Hepatocyte (in vitro differentiated cells): ENCODE results near the gene NAB2. TPM values are rescaled to one million over a fixed set of nuclear protein-coding genes. Genes with fewer than 3 reads are reported as not detected.

Source experiments
- DNase-seq: peaks from one replicate; pipeline ENCODE4 v3.0.0-alpha.2; 2016; ENCODE audit warnings: low spot score
- H2AFZ ChIP-seq: fragments of 200-600 bp; sonication (generic); 2 replicates; pipeline ENCODE4 v1.6.0; 2016; ENCODE audit warnings: antibody characterized with exemption, mild to moderate bottlenecking
- H3K27ac ChIP-seq: fragments of 200-600 bp; sonication (generic); 2 replicates; pipeline ENCODE4 v1.5.1; 2016; ENCODE audit warnings: mild to moderate bottlenecking
- H3K27me3 ChIP-seq: fragments of 200-600 bp; sonication (generic); 2 replicates; pipeline ENCODE4 v1.6.1; 2016
- H3K36me3 ChIP-seq: fragments of 200-600 bp; sonication (generic); replicated peaks from 2 replicates; pipeline ENCODE4 v1.5.1; 2016; ENCODE audit warnings: low read depth; ENCODE audit not compliant: insufficient read depth
- H3K4me1 ChIP-seq: fragments of 200-600 bp; sonication (generic); 2 replicates; pipeline ENCODE4 v1.5.1; 2016; ENCODE audit warnings: mild to moderate bottlenecking, moderate library complexity; ENCODE audit not compliant: insufficient read depth
- H3K4me2 ChIP-seq: fragments of 200-600 bp; sonication (generic); 2 replicates; pipeline ENCODE4 v1.6.0; 2016
- H3K4me3 ChIP-seq: fragments of 200-600 bp; sonication (generic); 2 replicates; pipeline ENCODE4 v1.5.1; 2016; ENCODE audit warnings: mild to moderate bottlenecking
- H3K79me2 ChIP-seq: fragments of 200-600 bp; sonication (generic); 2 replicates; pipeline ENCODE4 v1.6.0; 2017; ENCODE audit warnings: mild to moderate bottlenecking
- H3K9me2 ChIP-seq: fragments of 200-600 bp; sonication (generic); replicated peaks from 2 replicates; pipeline ENCODE4 v1.6.0; 2017; ENCODE audit warnings: mild to moderate bottlenecking; ENCODE audit not compliant: insufficient read depth
- H3K9me3 ChIP-seq: fragments of 200-600 bp; sonication (generic); 2 replicates; pipeline ENCODE4 v1.5.1; 2016; ENCODE audit warnings: low read depth, mild to moderate bottlenecking
- H4K20me1 ChIP-seq: fragments of 200-600 bp; sonication (generic); 2 replicates; pipeline ENCODE4 v1.6.0; 2016; ENCODE audit warnings: mild to moderate bottlenecking; ENCODE audit not compliant: insufficient read depth, poor library complexity, severe bottlenecking
- EZH2 ChIP-seq: fragments of 200-600 bp; sonication (generic); IDR thresholded peaks from 2 replicates; pipeline ENCODE4 v1.6.1; 2016; ENCODE audit warnings: antibody characterized with exemption, mild to moderate bottlenecking, borderline replicate concordance
- EZH2phosphoT487 ChIP-seq: fragments of 200-600 bp; sonication (generic); IDR thresholded peaks from one replicate; pipeline ENCODE4 v1.6.1; 2018; ENCODE audit warnings: antibody characterized with exemption, mild to moderate bottlenecking, low read depth, moderate library complexity; ENCODE audit not compliant: unreplicated experiment, severe bottlenecking
- WGBS: methylation state at CpG from one replicate; pipeline ENCODE4 v1.1.6; 2016; ENCODE audit warnings: low lambda C conversion rate; ENCODE audit errors: missing lambda C conversion rate; 5-methylcytosine and 5-hydroxymethylcytosine counted together
- polyA plus RNA-seq: library from polyadenylated mRNA; unstranded; fragments of >200 nt; fragmentation: Nextera tagmentation; extraction: Ambion mirVana; gene quantifications from 2 replicates; pipeline ENCODE4 v1.2.1, GENCODE V29; 2016
- total RNA-seq: library from RNA; depleted of rRNA; stranded (reverse); fragments of >200 nt; gene quantifications from 2 replicates; pipeline ENCODE4 v1.2.3, GENCODE V29; 2014
- TF ChIP-seq, protein P1 (sequence below): fragments of 200-600 bp; sonication (generic); IDR thresholded peaks from 2 replicates; pipeline ENCODE4 v1.5.1; 2016; ENCODE audit warnings: antibody characterized with exemption, mild to moderate bottlenecking; ENCODE audit not compliant: poor library complexity

NAB2 gene
- total and polyA plus RNA-seq, 2 experiments from 2014 or later = 12.3 to 21.9 TPM

- Histone ChIP-seq H3K27me3 (no peaks in the 10 kb centered on the region), H3K9me2 (no peaks in the 10 kb centered on the region), H3K27ac (peak overlapping the region; percentile 98), H4K20me1 (peaks cover 37% of the 10 kb centered on the region), H3K4me1 (peaks cover 71% of the 10 kb centered on the region), H3K4me2 (peak overlapping the region; percentile 75), H3K4me3 (no peak overlapping the region), H3K36me3 (no peaks in the 10 kb centered on the region), H3K9me3 (no peaks in the 10 kb centered on the region), H3K79me2 (peaks cover 94% of the 10 kb centered on the region), H2AFZ (no peak overlapping the region)
- TF ChIP-seq EZH2 = no peak
- no peak for TF ChIP-seq EZH2phosphoT487
- TF ChIP-seq, protein P1, sequence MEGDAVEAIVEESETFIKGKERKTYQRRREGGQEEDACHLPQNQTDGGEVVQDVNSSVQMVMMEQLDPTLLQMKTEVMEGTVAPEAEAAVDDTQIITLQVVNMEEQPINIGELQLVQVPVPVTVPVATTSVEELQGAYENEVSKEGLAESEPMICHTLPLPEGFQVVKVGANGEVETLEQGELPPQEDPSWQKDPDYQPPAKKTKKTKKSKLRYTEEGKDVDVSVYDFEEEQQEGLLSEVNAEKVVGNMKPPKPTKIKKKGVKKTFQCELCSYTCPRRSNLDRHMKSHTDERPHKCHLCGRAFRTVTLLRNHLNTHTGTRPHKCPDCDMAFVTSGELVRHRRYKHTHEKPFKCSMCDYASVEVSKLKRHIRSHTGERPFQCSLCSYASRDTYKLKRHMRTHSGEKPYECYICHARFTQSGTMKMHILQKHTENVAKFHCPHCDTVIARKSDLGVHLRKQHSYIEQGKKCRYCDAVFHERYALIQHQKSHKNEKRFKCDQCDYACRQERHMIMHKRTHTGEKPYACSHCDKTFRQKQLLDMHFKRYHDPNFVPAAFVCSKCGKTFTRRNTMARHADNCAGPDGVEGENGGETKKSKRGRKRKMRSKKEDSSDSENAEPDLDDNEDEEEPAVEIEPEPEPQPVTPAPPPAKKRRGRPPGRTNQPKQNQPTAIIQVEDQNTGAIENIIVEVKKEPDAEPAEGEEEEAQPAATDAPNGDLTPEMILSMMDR = no peak
- WGBS = 50% methylated on average over 16 of the region's 18 CpGs
- DNase-seq = peak; percentile 75
Observed at GRCh38 chr12:57135527-57136326, 46.8 kb downstream of the NAB2 start.

- H3K4me2 ChIP-seq = no peak overlapping the region
- peaks cover 41% of the 10 kb centered on the region for H3K4me1 ChIP-seq
- no peaks in the 10 kb centered on the region for H3K36me3 ChIP-seq
- no peaks in the 10 kb centered on the region for H3K9me2 ChIP-seq
- DNase-seq = peak; percentile 60
- no peaks in the 10 kb centered on the region for H3K9me3 ChIP-seq
- peaks cover 94% of the 10 kb centered on the region for H3K79me2 ChIP-seq
- H2AFZ ChIP-seq = no peak overlapping the region
- 86% methylated on average over 11 of the region's 13 CpGs for WGBS
- H3K27me3 ChIP-seq = no peaks in the 10 kb centered on the region
- TF ChIP-seq EZH2phosphoT487 = no peak
- TF ChIP-seq, protein P1 = no peak
- TF ChIP-seq EZH2 = no peak
- peaks cover 13% of the 10 kb centered on the region for H4K20me1 ChIP-seq
- peak overlapping the region; percentile 51 for H3K27ac ChIP-seq
- no peak overlapping the region for H3K4me3 ChIP-seq
Observed at GRCh38 chr12:57138526-57139272, 49.8 kb downstream of the NAB2 start.

DNA sequence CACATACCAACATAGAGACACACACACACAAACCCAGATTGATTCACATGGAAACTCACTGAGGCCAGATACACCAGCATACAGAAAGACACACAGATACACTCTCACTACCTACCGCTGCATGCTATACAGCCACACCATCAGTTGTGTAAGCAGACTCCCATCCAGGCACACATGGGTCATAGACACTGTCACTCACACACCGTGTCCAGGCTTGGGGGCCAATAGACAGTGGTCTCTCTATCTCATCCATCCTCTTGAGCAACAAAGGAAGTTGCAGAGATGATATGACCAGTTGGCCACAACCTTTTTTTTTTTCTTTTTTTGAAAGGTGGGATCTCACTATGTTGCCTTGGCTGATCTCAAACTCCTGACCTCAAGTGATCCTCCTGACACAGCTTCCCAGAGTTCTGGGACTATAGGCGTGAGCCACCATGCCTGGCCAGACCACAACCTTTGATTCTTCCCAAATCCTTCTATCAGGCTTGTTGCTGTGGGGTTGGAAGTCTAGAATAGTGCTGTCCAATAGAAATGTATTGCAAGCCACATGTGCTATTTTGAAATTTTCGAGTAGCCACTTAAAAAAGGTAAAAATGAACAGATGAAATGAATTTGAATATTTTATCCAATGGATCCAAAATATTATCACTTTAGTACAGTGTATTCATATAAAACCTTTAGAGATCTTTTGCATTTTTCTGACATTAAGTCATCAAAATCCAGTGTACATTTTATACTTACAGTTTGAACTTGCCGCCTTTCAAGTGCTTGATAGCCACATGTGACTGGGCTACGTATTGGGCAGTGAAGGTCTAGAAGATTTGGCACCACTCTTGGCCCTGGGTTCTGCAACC, 51.1 kb downstream of the NAB2 start:
- H3K79me2 ChIP-seq = peaks cover 85% of the 10 kb centered on the region
- no peaks in the 10 kb centered on the region for H3K9me3 ChIP-seq
- H2AFZ ChIP-seq = no peak overlapping the region
- no peak for TF ChIP-seq EZH2
- TF ChIP-seq, protein P1 = no peak
- no peak for TF ChIP-seq EZH2phosphoT487
- peaks cover 13% of the 10 kb centered on the region for H4K20me1 ChIP-seq
- no peaks in the 10 kb centered on the region for H3K36me3 ChIP-seq
- H3K27ac ChIP-seq = no peak overlapping the region
- no peaks in the 10 kb centered on the region for H3K27me3 ChIP-seq
- 94% methylated on average over 6 of the region's 6 CpGs for WGBS
- H3K9me2 ChIP-seq = no peaks in the 10 kb centered on the region
- no peak overlapping the region for H3K4me3 ChIP-seq
- DNase-seq = no peak
- peaks cover 32% of the 10 kb centered on the region for H3K4me1 ChIP-seq
- no peak overlapping the region for H3K4me2 ChIP-seq
